ENCODE measurements around the gene FOXL3.

The FOXL3 gene

DNA sequence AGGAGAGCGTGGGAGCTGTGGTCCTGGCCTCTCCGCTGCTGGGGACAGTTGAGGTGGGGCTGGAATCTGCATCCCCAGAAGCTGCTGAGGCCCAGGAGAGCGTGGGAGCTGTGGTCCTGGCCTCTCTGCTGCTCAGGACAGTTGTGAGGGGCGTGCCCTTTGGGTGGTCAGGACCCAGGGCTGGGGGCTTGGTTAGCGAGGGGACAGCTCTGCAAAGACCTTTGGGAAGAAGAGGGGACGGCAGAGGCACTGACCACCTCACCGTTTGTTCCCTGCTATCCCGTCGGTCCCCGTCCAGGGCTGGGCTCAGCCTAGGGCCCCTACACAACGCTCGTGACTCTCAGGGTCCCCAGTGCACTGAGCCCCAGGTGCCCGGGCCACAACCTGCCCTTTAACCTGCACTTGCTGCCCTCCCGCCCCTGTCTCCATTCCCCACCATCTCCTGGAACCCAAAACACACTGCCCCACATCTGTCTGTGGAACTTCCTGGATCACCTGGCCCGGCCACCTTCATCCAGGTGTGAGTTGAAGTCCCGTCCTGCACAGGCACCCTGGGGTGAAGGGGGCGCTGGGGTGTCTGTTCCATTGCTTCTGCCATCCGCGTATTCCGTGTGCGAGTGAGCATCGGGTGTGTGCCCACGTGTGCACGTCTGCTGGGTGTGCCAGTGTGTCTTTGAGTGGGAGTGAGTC lies 14.1 kb downstream of the FOXL3 start:
- TF ChIP-seq, protein P1, sequence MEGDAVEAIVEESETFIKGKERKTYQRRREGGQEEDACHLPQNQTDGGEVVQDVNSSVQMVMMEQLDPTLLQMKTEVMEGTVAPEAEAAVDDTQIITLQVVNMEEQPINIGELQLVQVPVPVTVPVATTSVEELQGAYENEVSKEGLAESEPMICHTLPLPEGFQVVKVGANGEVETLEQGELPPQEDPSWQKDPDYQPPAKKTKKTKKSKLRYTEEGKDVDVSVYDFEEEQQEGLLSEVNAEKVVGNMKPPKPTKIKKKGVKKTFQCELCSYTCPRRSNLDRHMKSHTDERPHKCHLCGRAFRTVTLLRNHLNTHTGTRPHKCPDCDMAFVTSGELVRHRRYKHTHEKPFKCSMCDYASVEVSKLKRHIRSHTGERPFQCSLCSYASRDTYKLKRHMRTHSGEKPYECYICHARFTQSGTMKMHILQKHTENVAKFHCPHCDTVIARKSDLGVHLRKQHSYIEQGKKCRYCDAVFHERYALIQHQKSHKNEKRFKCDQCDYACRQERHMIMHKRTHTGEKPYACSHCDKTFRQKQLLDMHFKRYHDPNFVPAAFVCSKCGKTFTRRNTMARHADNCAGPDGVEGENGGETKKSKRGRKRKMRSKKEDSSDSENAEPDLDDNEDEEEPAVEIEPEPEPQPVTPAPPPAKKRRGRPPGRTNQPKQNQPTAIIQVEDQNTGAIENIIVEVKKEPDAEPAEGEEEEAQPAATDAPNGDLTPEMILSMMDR (conservative IDR thresholded peaks at IDR 0.05), result no peak

DNA sequence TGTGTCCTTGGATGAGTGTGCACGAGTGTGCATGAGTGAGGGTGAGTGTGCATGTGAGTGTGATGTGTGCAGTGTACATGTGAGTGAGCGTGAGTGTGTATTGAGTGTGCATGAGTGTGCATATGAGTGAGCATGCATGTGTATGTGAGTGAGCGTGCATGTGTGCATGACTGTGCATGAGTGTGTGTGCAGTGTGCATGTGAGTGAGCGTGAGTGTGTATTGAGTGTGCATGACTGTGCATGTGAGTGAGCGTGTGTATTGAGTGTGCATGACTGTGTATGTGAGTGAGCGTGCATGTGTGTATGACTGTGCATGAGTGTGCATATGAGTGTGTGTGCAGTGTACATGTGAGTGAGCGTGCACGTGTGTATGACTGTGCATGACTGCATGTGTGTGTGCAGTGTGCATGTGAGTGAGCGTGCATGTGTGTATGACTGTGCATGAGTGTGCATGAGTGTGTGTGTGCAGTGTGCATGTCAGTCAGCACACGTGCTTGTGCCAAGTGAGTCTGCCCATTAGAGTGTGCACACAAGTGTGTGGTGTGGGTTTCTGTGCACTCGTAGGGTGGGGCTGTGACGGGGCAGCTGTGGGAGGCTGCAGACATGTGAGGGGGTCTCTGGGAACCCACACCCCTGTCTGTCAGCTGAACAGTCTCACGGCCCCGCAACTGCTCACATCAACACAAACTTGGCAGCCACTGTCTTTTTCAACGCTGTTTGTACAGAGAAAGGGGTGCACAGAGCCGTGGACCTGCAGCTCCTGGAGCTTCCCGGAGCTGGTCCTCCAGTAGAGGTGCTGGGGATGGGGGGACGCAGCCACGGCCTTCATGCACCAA lies 14.8 kb downstream of the FOXL3 start:
- H3K27ac ChIP-seq, result no peak overlapping the region
- TF ChIP-seq, protein P1 (conservative IDR thresholded peaks at IDR 0.05), result no peak

More for the DNA sequence above, 14.1 kb downstream of the FOXL3 start:
- H3K27ac ChIP-seq, result no peak overlapping the region

DNA sequence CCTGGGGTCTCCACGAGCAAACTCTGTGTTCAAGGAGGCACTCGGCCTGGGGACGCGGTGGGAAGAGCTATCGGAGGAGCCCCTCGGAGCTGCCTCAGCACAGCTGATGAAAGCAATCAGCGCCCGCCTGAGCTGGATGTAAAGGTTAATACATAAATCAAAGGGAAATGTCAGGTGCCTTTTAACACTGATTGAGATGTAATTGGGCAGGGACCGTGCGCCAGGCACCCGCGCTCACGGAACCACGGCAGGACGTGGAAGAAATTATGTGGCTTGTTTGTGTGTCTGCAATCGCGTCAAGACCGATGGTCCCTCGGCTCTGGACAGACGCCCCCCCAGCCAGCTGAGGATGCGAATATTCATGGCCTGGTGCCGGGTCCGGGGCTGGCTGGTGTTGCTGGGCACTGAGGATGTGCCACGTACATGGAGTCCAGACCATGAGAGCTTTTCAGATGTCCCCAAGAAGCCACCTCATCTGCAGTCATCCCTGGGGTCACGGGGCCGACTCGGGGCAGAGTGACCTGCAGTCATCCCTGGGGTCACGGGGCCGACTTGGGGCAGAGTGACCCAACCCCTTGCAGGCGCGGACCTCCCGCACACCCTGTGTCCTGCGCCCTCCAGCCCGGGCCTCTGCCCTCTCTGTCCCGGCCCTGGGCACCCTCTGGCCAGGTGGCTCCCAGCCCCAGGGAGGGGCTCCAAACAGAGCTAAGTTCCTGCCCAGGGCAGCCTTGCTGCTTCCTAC lies 15.6 kb downstream of the FOXL3 start:
- TF ChIP-seq, protein P1 (conservative IDR thresholded peaks at IDR 0.05), result no peak
- H3K27ac ChIP-seq, result no peak overlapping the region

DNA sequence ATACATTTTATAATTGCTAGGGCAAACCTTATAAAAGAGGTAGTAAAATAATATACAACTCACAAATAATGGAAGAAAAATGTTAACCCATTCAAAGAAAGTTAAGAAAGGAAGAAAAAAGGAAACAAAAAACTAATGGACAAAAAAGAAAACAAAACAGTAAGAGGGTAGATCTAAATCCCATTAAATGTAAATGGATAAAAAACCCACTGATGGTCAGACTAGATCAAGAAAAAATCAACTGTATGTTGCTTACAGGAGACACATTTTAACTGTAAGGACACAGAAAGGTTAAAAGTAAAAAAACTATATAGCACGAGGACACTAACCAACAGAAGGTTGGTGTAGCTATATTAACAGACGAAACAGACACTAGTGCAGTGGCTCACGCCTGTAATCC lies 18.0 kb downstream of the FOXL3 start:
- TF ChIP-seq, protein P1 (conservative IDR thresholded peaks at IDR 0.05), result no peak
- no peak overlapping the region for H3K27ac ChIP-seq

DNA sequence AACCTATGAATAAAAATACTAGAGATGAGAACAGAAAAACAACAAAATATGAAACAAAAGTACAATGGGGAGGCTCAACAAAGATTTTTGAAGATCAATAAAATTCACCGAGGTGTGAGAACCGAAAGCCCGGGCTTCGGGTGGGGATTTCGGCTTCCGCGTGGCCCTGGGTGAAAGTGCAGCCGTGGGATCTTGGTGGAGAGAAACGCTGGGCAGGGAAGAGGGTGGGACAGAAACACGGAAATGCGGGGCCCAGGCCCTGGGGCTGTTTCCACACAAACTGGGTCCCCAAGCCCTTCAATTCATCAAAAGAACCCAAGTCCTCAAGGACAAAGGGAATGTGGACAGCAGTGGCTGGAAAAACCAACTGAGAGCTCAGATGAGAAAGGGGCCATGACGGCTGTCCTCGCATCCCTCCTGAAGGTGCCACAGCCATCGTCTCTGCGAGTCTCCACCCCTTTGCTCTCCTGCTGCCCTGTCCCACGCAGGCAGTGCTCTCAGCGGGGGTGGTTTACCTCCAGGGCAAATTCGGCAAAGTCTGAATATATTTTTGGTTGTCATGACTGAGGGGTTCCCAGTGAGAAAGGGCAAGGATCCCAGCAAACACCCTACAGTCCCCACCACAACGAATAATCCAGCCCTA lies 19.7 kb downstream of the FOXL3 start:
- TF ChIP-seq, protein P1 (conservative IDR thresholded peaks at IDR 0.05), result no peak
- H3K27ac ChIP-seq, result no peak overlapping the region

DNA sequence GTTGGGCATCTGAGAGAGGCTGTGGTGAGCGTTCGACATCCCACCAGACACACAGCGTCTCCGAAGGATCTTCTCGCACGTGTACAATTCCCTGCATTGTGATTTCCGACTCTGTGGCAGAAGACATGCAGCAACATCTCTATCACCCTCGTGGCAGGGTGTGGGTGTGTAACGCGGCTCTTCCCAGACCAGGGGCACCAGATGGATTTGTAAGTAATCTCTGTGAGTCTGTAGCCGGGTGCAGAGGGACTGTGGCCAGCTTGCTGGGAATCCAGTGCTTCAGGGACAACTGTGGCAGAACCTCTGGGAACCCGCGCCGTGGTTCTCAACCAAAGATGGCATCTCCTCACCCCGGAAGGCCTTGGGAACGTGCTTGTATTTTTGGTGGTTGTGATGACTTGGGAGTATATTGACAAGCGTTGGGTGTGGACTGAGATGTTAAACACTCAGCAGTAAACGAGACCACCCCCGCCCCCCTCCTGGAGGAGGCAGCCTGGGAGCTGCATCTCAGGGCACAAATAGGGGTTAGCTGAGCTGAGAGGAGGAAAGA lies 21.2 kb downstream of the FOXL3 start:
- TF ChIP-seq, protein P1 (conservative IDR thresholded peaks at IDR 0.05), result no peak
- no peak overlapping the region for H3K27ac ChIP-seq
